A549 treated with Mapracorat at 1 μM for 4 hours (cell line): ENCODE results near the gene CCDC85C. TPM values are rescaled to one million over a fixed set of nuclear protein-coding genes. Genes with fewer than 3 reads are reported as not detected.

Experiments
- total RNA-seq: library from RNA; stranded (reverse); fragments of 200-300 nt; extraction: Qiagen RNA extraction; gene quantifications from 5 replicates; pipeline ENCODE4 v1.2.3, GENCODE V29; 2022

The CCDC85C gene
- 28.5 to 41.9 TPM (median 37.4 TPM) in 5 replicates for total RNA-seq

GRCh38 chr14:99603471-99604277 is at the start of gene CCDC85C:
TSS of gene CCDC85C (minus strand) at chr14:99604207. CDS start at chr14:99603959, 248 bp downstream.

GRCh38 chr14:99644723-99645544 is 40.9 kb upstream of the CCDC85C start, which contains the start of gene HHIPL1:
TSS of gene HHIPL1 (plus strand) at chr14:99645129. CDS start at chr14:99645208, 79 bp downstream.

GRCh38 chr14:99480917-99481744 is 122.9 kb downstream of the CCDC85C start, which contains the start of gene CCNK:
TSS of gene CCNK (plus strand) at chr14:99481409. CDS start at chr14:99492678, 11,269 bp downstream.

GRCh38 chr14:99479906-99480869 is 123.8 kb downstream of the CCDC85C start, which contains the start of gene SETD3:
TSS of gene SETD3 (minus strand) at chr14:99480859. CDS start at chr14:99465805, 15,054 bp downstream.

Other genes starting within 250 kb of the CCDC85C start
- 43.6 to 50.3 TPM (median 47.3 TPM) in 5 replicates for gene SETD3, start 123.3 kb downstream of the CCDC85C start, total RNA-seq
- 43.3 to 59.3 TPM (median 47.1 TPM) in 5 replicates for gene CCNK, start 122.8 kb downstream of the CCDC85C start, total RNA-seq
- gene HHIPL1, start 40.9 kb upstream of the CCDC85C start, total RNA-seq, result 0.13 to 0.22 TPM (median 0.17 TPM) in 5 replicates
- 0.05 to 0.25 TPM (median 0.15 TPM) in 4 of 5 replicates, not detected in the other for gene CYP46A1, start 80.1 kb upstream of the CCDC85C start, total RNA-seq
- gene EML1, start 189.2 kb upstream of the CCDC85C start, total RNA-seq, result 30.7 to 38.2 TPM (median 34.2 TPM) in 5 replicates